ENCODE measurements around the gene SERINC5. TPM values are rescaled to one million over a fixed set of nuclear protein-coding genes. Genes with fewer than 3 reads are reported as not detected.
A peak's percentile ranks its signal among the peaks of the same experiment; 100 is the strongest.

SERINC5 gene
- total and polyA plus RNA-seq, 8 donors = 36.7 to 80.7 (median 47.1) TPM

- no peak for ATAC-seq
- no peak for TF ChIP-seq CTCF (IDR thresholded peaks at IDR 0.05)
- H3K36me3 ChIP-seq = no peaks in the 10 kb centered on the region
- peaks cover 6 to 20% of the 10 kb centered on the region in 2 donors for H3K4me1 ChIP-seq
- no peak overlapping the region for H3K4me3 ChIP-seq
- H3K27me3 ChIP-seq = no peaks in the 10 kb centered on the region
- DNase-seq = no peak
- H3K9me3 ChIP-seq = no peaks in the 10 kb centered on the region
- intact Hi-C loops (cut with DNase I) = no loop called here
- peak overlapping the region; percentile 48 to 62 for H3K27ac ChIP-seq
Observed at GRCh38 chr5:80069251-80069800, 186.5 kb downstream of the SERINC5 start.

GRCh38 chr5:80068775-80069174, 187.1 kb downstream of the SERINC5 start:
- Histone ChIP-seq H3K9me3 (no peaks in the 10 kb centered on the region), H3K36me3 (no peaks in the 10 kb centered on the region), H3K4me1 (peaks cover 6 to 20% of the 10 kb centered on the region in 2 donors), H3K27ac (no peak overlapping the region), H3K4me3 (no peak overlapping the region), H3K27me3 (no peaks in the 10 kb centered on the region)
- ATAC-seq (no peak), DNase-seq (no peak)
- TF ChIP-seq CTCF (IDR thresholded peaks at IDR 0.05) = no peak
- intact Hi-C loops (cut with DNase I) = no loop called here

- Histone ChIP-seq H3K27ac (no peak overlapping the region), H3K9me3 (no peaks in the 10 kb centered on the region), H3K27me3 (no peaks in the 10 kb centered on the region), H3K36me3 (no peaks in the 10 kb centered on the region), H3K4me3 (no peak overlapping the region), H3K4me1 (peaks cover 6 to 20% of the 10 kb centered on the region in 2 donors)
- intact Hi-C loops (cut with DNase I) = no loop called here
- DNase-seq (no peak), ATAC-seq (no peak)
- no peak for TF ChIP-seq CTCF (IDR thresholded peaks at IDR 0.05)
Observed at GRCh38 chr5:80068246-80068636, 187.6 kb downstream of the SERINC5 start.

GRCh38 chr5:80067531-80068245, 188.2 kb downstream of the SERINC5 start:
- ATAC-seq (no peak), DNase-seq (no peak)
- peaks cover 6 to 20% of the 10 kb centered on the region in 2 donors for H3K4me1 ChIP-seq
- intact Hi-C loops (cut with DNase I) = no loop called here
- no peak for TF ChIP-seq CTCF (IDR thresholded peaks at IDR 0.05)
- no peak overlapping the region for H3K4me3 ChIP-seq
- no peaks in the 10 kb centered on the region for H3K36me3 ChIP-seq
- no peak overlapping the region for H3K27ac ChIP-seq
- H3K27me3 ChIP-seq = no peaks in the 10 kb centered on the region
- no peaks in the 10 kb centered on the region for H3K9me3 ChIP-seq

- no peak for DNase-seq
- peaks cover 6 to 20% of the 10 kb centered on the region in 2 donors for H3K4me1 ChIP-seq
- no peak for TF ChIP-seq CTCF (IDR thresholded peaks at IDR 0.05)
- intact Hi-C loops (cut with DNase I) = no loop called here
- H3K9me3 ChIP-seq = no peaks in the 10 kb centered on the region
- no peaks in the 10 kb centered on the region for H3K27me3 ChIP-seq
- H3K4me3 ChIP-seq = no peak overlapping the region
- ATAC-seq = no peak
- no peak overlapping the region for H3K27ac ChIP-seq
- H3K36me3 ChIP-seq = no peaks in the 10 kb centered on the region
Observed at GRCh38 chr5:80067016-80067415, 188.8 kb downstream of the SERINC5 start.

Measured in left lung (tissue), 10 donors.